Stimulated activated CD4-positive, alpha-beta T cell treated with anti-CD3 and anti-CD28 coated beads, Interleukin-4, amount 100 ng/mL, for 1 hour (primary cell): ENCODE results near the gene ESR1.
"Not testable (repeated sequence)": the region's sequence is repeated elsewhere in the genome, so short reads cannot be mapped to it uniquely, and the experiment has no call there.

Experiments
- DNase-seq: peaks from one replicate; pipeline ENCODE4 v3.0.0-alpha.2; 2020

ESR1 gene

GRCh38 chr6:152059909-152060308, 252.4 kb downstream of the ESR1 start:
- DNase-seq = no peak

- no peak for DNase-seq
Observed at GRCh38 chr6:152062476-152062875, 255.0 kb downstream of the ESR1 start.

- DNase-seq = no peak
Observed at GRCh38 chr6:152063170-152063921, 255.9 kb downstream of the ESR1 start.

- no peak for DNase-seq
Observed at GRCh38 chr6:152068622-152069261, 261.3 kb downstream of the ESR1 start.

GRCh38 chr6:152070556-152070955, 263.1 kb downstream of the ESR1 start:
- DNase-seq = no peak

- DNase-seq = no peak
Observed at GRCh38 chr6:152071318-152071717, 263.8 kb downstream of the ESR1 start.

- no peak for DNase-seq
Observed at GRCh38 chr6:152071843-152072242, 264.4 kb downstream of the ESR1 start.

GRCh38 chr6:152076242-152076641, 268.8 kb downstream of the ESR1 start:
- not testable (repeated sequence) for DNase-seq

- DNase-seq = no peak
Observed at GRCh38 chr6:152078001-152078400, 270.5 kb downstream of the ESR1 start.

- DNase-seq = no peak
Observed at GRCh38 chr6:152078804-152079203, 271.3 kb downstream of the ESR1 start.

GRCh38 chr6:152085451-152085921, 278.0 kb downstream of the ESR1 start:
- no peak for DNase-seq

GRCh38 chr6:152086223-152086873, 278.9 kb downstream of the ESR1 start:
- DNase-seq = no peak

- DNase-seq = no peak
Observed at GRCh38 chr6:152087096-152087495, 279.6 kb downstream of the ESR1 start.

GRCh38 chr6:152087701-152088100, 280.2 kb downstream of the ESR1 start:
- no peak for DNase-seq

GRCh38 chr6:152089992-152090391, 282.5 kb downstream of the ESR1 start:
- no peak for DNase-seq

GRCh38 chr6:152091201-152091600, 283.7 kb downstream of the ESR1 start:
- no peak for DNase-seq

- no peak for DNase-seq
Observed at GRCh38 chr6:152091851-152092341, 284.4 kb downstream of the ESR1 start.

GRCh38 chr6:152093711-152094110, 286.2 kb downstream of the ESR1 start:
- DNase-seq = no peak

GRCh38 chr6:152094276-152094675, 286.8 kb downstream of the ESR1 start:
- DNase-seq = no peak

GRCh38 chr6:152094992-152095592, 287.6 kb downstream of the ESR1 start:
- DNase-seq = no peak

- DNase-seq = no peak
Observed at GRCh38 chr6:152096863-152097496, 289.5 kb downstream of the ESR1 start.

- DNase-seq = no peak
Observed at GRCh38 chr6:152098683-152099082, 291.2 kb downstream of the ESR1 start.
